NK-92 treated with Interleukin-12 subunit alpha and Interleukin-12 subunit beta, amount 100 ng/mL, for 24 hours (cell line): Measurements from ENCODE around the gene NAA60.

ENCODE experiments used
- DNase-seq: peaks from one replicate; lab custom pipeline; 2025; lab: John Stamatoyannopoulos, UW

The NAA60 gene

GRCh38 chr16:3511286-3512180 is 68.1 kb downstream of the NAA60 start:
- no peak for DNase-seq

- no peak for DNase-seq
Observed at GRCh38 chr16:3513892-3514583, 70.6 kb downstream of the NAA60 start.

GRCh38 chr16:3514621-3515020 is 71.1 kb downstream of the NAA60 start:
- DNase-seq = no peak

GRCh38 chr16:3515897-3516296 is 72.4 kb downstream of the NAA60 start:
- no peak for DNase-seq

GRCh38 chr16:3518292-3518985 is 75.0 kb downstream of the NAA60 start:
- DNase-seq = no peak

GRCh38 chr16:3518986-3519348 is 75.5 kb downstream of the NAA60 start:
- no peak for DNase-seq

- no peak for DNase-seq
Observed at GRCh38 chr16:3519581-3519980, 76.1 kb downstream of the NAA60 start.

- DNase-seq = no peak
Observed at GRCh38 chr16:3520413-3520812, 76.9 kb downstream of the NAA60 start.

GRCh38 chr16:3520841-3521240 is 77.4 kb downstream of the NAA60 start:
- no peak for DNase-seq

GRCh38 chr16:3523281-3523680 is 79.8 kb downstream of the NAA60 start:
- no peak for DNase-seq

- no peak for DNase-seq
Observed at GRCh38 chr16:3525951-3526350, 82.5 kb downstream of the NAA60 start.

GRCh38 chr16:3527216-3527829 is 83.8 kb downstream of the NAA60 start:
- DNase-seq = peak; percentile 18

GRCh38 chr16:3528406-3528805 is 84.9 kb downstream of the NAA60 start:
- no peak for DNase-seq

- no peak for DNase-seq
Observed at GRCh38 chr16:3529175-3529574, 85.7 kb downstream of the NAA60 start.

- no peak for DNase-seq
Observed at GRCh38 chr16:3530371-3530914, 87.0 kb downstream of the NAA60 start.

- DNase-seq = no peak
Observed at GRCh38 chr16:3532741-3533140, 89.3 kb downstream of the NAA60 start.

GRCh38 chr16:3534126-3534525 is 90.6 kb downstream of the NAA60 start:
- no peak for DNase-seq

- no peak for DNase-seq
Observed at GRCh38 chr16:3536271-3536731, 92.8 kb downstream of the NAA60 start.
